Mucosa of descending colon (tissue), 3 donors: ENCODE data around the gene RMDN2. TPM values are rescaled to one million over a fixed set of nuclear protein-coding genes. Genes with fewer than 3 reads are reported as not detected.

Source experiments
- ATAC-seq: fragments of 200-7000 bp; cut with Tn5 transposase; one replicate; pipeline ENCODE4 v1.9.1; 2020; ENCODE audit warnings: mild to moderate bottlenecking, moderate library complexity
- DNase-seq, 3 donors: peaks; one replicate each; pipeline ENCODE4 v3.0.0-alpha.2; 2020
- H3K36me3 ChIP-seq: fragments of 200-600 bp; one replicate; pipeline ENCODE4 v1.8.0; 2021; ENCODE audit warnings: low read depth, mild to moderate bottlenecking
- H3K4me1 ChIP-seq: fragments of 200-600 bp; one replicate; pipeline ENCODE4 v1.8.0; 2021; ENCODE audit warnings: low read depth, mild to moderate bottlenecking
- H3K4me3 ChIP-seq: fragments of 200-600 bp; one replicate; pipeline ENCODE4 v1.8.0; 2021; ENCODE audit warnings: mild to moderate bottlenecking
- H3K9me3 ChIP-seq: fragments of 200-600 bp; one replicate; pipeline ENCODE4 v1.8.0; 2021; ENCODE audit warnings: mild to moderate bottlenecking
- CTCF ChIP-seq: fragments of 200-600 bp; IDR thresholded peaks from one replicate; pipeline ENCODE4 v1.8.0; 2022; ENCODE audit warnings: antibody characterized with exemption, mild to moderate bottlenecking
- intact Hi-C, 2 donors: fragments of 100-400 bp; cut with DNase I in 1 of 2; cut with micrococcal nuclease in 1 of 2; formaldehyde crosslinking; loops; one replicate each; pipeline versions ENCODE4 v1.11.0 to v1.11.1; 2022; cut with DNase I, micrococcal nuclease
- total RNA-seq, 3 donors: library from RNA; stranded (reverse); fragmentation: NEBNext Ultra II Directional in 2 of 3; extraction: Animal tissue kit (Norgen Biotek cat#: 25700) in 2 of 3; gene quantifications; one replicate each; pipeline versions ENCODE4 v1.2.1 to v1.2.4, GENCODE V29; 2021 to 2023
- donor health status: DM: no; HTN: no; CAD: no; lungs with moderate emphysema.
- donor health status: DM: no; HTN: no; CAD: no.
- donor health status: DM: no; HTN: yes; CAD: no.

Gene RMDN2
- total RNA-seq, 3 donors from 2014 or later: 22.8 to 46.2 (median 28.5) TPM

DNA sequence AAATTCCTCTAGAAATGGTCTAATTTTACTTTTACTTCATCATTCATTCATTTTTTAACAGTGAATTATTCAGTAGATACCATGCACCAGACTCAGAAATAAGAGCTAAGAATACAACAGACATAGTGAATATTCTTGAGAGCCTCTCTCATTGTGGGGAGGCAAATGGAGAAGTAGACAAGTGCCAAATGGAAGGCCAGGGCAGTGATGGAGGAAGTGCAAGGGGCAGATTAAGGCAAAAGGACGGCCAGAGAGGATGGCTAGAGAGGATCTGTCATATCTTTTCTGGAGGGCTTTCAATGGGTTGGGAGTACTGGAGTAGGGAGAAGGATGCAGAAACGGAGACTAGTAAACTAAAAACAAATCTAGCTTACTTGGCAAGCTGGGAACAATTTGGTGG, 19.0 kb upstream of the RMDN2 start:
- no peaks in the 10 kb centered on the region for H3K36me3 ChIP-seq
- ATAC-seq (no peak), DNase-seq (no peak)
- intact Hi-C loops: no loop called here
- H3K4me1 ChIP-seq: peaks cover 21% of the 10 kb centered on the region
- H3K9me3 ChIP-seq: no peaks in the 10 kb centered on the region
- no peak overlapping the region for H3K4me3 ChIP-seq
- no peak for TF ChIP-seq CTCF

DNA sequence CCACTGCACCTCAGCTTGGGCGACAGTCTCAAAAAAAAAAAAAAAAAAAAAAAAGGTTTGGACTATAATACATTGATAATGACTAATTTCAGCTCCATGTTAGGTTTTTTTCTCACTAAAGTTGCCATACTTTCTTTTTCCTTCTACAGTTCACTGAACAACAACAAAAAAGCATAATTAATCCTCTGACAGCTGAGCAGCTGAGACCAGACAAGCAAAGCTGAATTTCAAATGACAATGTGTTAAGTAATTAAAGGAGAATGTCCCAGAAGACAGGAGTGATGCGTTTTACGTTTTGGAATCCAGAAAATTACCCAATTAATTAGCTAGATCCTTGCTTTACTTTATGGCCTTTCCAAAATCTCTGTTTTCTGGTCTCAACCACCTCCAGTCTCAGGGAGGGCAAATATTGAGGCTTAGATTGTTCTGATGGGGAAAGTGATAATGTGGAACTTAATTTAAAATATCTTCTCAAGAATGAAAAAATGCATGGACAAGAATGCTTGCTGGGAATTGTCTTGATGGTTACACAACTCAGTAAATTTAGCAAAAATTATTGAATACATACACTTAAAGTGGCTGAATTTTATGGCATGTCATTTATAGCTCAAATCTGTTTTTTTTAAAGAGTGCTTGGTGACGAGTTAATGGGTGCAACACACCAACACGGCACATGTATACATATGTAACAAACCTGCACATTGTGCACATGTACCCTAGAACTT, 17.4 kb upstream of the RMDN2 start:
- H3K4me1 ChIP-seq: peaks cover 21% of the 10 kb centered on the region
- intact Hi-C loops: no loop called here
- H3K9me3 ChIP-seq: no peaks in the 10 kb centered on the region
- H3K4me3 ChIP-seq: no peak overlapping the region
- no peak for TF ChIP-seq CTCF
- no peaks in the 10 kb centered on the region for H3K36me3 ChIP-seq
- DNase-seq (no peak), ATAC-seq (no peak)

DNA sequence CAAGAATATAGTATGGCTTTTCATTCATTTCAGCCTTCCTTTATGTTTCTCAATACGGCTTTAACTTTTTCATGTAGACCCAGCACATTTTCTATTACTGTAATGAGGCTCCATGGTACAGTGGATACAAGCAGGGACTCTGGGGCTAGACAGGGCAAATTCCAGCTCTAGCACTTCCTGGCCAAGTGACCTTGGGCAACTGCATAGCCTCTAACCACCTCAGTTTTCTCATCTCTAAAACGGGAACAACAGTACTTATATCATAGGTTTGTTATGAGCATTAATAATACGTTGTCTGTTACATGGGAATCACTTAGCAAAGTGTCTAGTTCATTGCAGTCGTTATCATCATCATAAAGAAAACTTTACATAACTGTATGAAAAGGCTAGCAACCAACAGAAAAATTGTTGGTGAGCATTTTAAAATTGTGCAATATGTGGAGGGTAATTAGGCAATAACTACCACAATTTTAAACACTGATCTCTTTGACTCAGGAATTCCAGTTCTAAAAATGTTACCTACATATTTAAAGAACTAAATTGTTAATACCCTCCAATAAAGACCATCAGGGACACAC, 13.7 kb upstream of the RMDN2 start:
- TF ChIP-seq CTCF: no peak
- Histone ChIP-seq H3K36me3 (no peaks in the 10 kb centered on the region), H3K4me1 (no peaks in the 10 kb centered on the region), H3K9me3 (no peaks in the 10 kb centered on the region), H3K4me3 (no peak overlapping the region)
- ATAC-seq (no peak), DNase-seq (no peak)
- intact Hi-C loops: no loop called here

GRCh38 chr2:37912056-37912455, 13.0 kb upstream of the RMDN2 start:
- no peak for TF ChIP-seq CTCF
- no peak overlapping the region for H3K4me3 ChIP-seq
- no peaks in the 10 kb centered on the region for H3K4me1 ChIP-seq
- no peaks in the 10 kb centered on the region for H3K36me3 ChIP-seq
- ATAC-seq: no peak
- no peak for DNase-seq
- H3K9me3 ChIP-seq: no peaks in the 10 kb centered on the region
- intact Hi-C loops: no loop called here

GRCh38 chr2:37912616-37913015, 12.5 kb upstream of the RMDN2 start:
- ATAC-seq (no peak), DNase-seq (no peak)
- Histone ChIP-seq H3K4me1 (no peaks in the 10 kb centered on the region), H3K9me3 (no peaks in the 10 kb centered on the region), H3K36me3 (no peaks in the 10 kb centered on the region), H3K4me3 (no peak overlapping the region)
- TF ChIP-seq CTCF: no peak
- intact Hi-C loops: no loop called here
